Tibial nerve (tissue), 4 donors: ENCODE measurements around the gene ANXA6. TPM values are rescaled to one million over a fixed set of nuclear protein-coding genes. Genes with fewer than 3 reads are reported as not detected.
A peak's percentile ranks its signal among the peaks of the same experiment; 100 is the strongest.

Experiments
- DNase-seq, 2 donors: peaks; one replicate each; pipeline ENCODE4 v3.0.0-alpha.2; 2019; ENCODE audit warnings: low spot score in 2 of 2
- H3K27ac ChIP-seq, 4 donors: fragments of 200-600 bp; sonication (generic) in 3 of 4; one replicate each; pipeline ENCODE4 v1.5.1; 2017 to 2019; ENCODE audit warnings: mild to moderate bottlenecking in 1 of 4
- H3K27me3 ChIP-seq, 2 donors: fragments of 200-600 bp; sonication (generic) in 1 of 2; one replicate each; pipeline versions ENCODE4 v1.5.1 to v1.6.0; 2017 to 2019
- H3K36me3 ChIP-seq, 3 donors: fragments of 200-600 bp; sonication (generic); one replicate each; pipeline ENCODE4 v1.5.1; 2018 to 2019
- H3K4me1 ChIP-seq, 4 donors: fragments of 200-600 bp; sonication (generic) in 3 of 4; one replicate each; pipeline ENCODE4 v1.5.1; 2017 to 2019
- H3K4me3 ChIP-seq, 4 donors: fragments of 200-600 bp; sonication (generic) in 3 of 4; one replicate each; pipeline ENCODE4 v1.5.1; 2017 to 2019; ENCODE audit warnings: mild to moderate bottlenecking in 1 of 4, moderate library complexity in 1 of 4
- H3K9me3 ChIP-seq, 4 donors: fragments of 200-600 bp; sonication (generic) in 3 of 4; one replicate each; pipeline ENCODE4 v1.5.1; 2017 to 2019
- CTCF ChIP-seq, 5 experiments: fragments of 200-600 bp in 3 of 5; fragments of 450-650 bp in 2 of 5; sonication (generic) in 3 of 5; IDR thresholded peaks; one replicate each; pipeline ENCODE4 v1.5.1; 2016 to 2019; ENCODE audit warnings: antibody characterized with exemption in 5 of 5, mild to moderate bottlenecking in 3 of 5, moderate library complexity in 2 of 5
- EP300 ChIP-seq, 2 donors: sonication (generic); formaldehyde crosslinking; IDR thresholded peaks; one replicate each; pipeline ENCODE4 v1.6.1; 2017; ENCODE audit warnings: antibody characterized with exemption in 2 of 2, mild to moderate bottlenecking in 1 of 2
- POLR2A ChIP-seq, 2 donors: fragments of 450-650 bp; IDR thresholded peaks; one replicate each; pipeline ENCODE4 v1.6.1; 2017; ENCODE audit warnings: antibody characterized with exemption in 2 of 2, mild to moderate bottlenecking in 2 of 2, moderate library complexity in 2 of 2
- WGBS, 2 donors: methylation state at CpG; one replicate each; pipeline ENCODE4 v1.1.5; 2018; 5-methylcytosine and 5-hydroxymethylcytosine counted together
- total RNA-seq, 4 donors: library from RNA; depleted of rRNA; stranded (reverse); fragments of >200 nt; gene quantifications; one replicate each; pipeline ENCODE4 v1.1.0, GENCODE V29; 2016

ANXA6 gene
- total RNA-seq, 4 donors from 2014 or later: 168 to 282 (median 181) TPM

DNA sequence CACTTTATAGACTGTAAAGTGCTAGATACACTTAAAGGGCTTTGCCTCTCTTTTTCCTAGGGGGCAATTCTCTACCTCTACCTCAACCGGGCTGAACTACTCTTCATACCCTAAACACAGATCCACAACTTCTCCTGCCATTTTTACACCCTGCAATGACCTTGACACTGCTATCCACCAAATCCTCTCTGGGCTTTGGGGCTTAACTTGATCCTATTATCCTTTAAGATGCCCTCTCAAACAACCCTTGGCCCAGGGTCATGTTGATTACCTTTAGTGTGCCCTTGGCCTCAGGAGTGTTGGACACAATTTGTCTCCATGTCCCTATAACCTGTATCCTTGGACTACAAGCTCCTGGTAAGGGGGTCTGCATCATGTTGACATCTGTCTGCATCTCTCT is 19.5 kb downstream of the ANXA6 start:
- DNase-seq: no peak
- WGBS, 2 donors: 81 to 91% methylated on average over 1 of the region's 1 CpG
- H3K4me3 ChIP-seq: no peak overlapping the region
- no peak overlapping the region for H3K27ac ChIP-seq
- H3K27me3 ChIP-seq: no peaks in the 10 kb centered on the region
- TF ChIP-seq CTCF (IDR thresholded peaks at IDR 0.05) (no peak), EP300 (IDR thresholded peaks at IDR 0.05) (no peak), POLR2A (IDR thresholded peaks at IDR 0.05) (no peak)
- no peaks in the 10 kb centered on the region for H3K9me3 ChIP-seq
- peaks cover 0 to 24% (median 17%) of the 10 kb centered on the region in 4 donors for H3K4me1 ChIP-seq
- peaks cover 0 to 77% (median 53%) of the 10 kb centered on the region in 3 donors for H3K36me3 ChIP-seq

DNA sequence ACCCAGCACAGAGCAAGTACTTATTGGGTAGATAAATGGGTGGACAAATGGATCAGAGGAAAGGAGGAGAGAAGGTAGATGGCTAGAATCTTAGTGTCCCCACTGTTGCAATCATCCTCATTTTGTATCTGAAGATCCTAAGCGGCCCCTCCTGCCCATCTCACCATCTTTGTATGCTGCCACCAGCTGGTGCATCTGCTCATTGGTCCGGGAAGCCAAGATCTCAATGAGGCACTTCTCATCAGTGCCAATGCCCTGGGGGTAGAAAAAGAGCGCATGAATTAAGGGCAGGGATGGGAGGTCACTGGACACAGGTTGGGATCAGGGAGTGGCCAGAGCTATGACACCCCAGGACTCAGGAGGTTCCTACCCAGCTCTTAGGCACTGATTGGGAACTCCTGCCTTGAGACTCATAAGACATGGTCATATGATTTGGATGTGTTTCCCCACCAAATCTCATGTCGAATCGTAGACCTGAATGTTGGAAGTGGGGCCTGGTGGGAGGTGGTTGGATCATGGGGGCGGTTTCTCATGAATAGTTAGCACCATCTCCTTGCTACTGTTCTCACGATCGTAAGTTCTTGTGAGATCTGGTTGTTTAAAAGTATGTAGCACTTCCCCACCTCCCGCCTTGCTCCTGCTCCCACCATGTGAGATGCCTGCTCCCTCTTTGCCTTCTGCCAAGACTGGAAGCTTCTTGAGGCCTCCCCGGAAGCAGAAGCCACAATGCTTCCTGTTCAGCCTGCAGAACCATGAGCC is 20.3 kb downstream of the ANXA6 start:
- no peak overlapping the region for H3K27ac ChIP-seq
- H3K36me3 ChIP-seq: peaks cover 0 to 81% (median 53%) of the 10 kb centered on the region in 3 donors
- peaks cover 0 to 16% (median 14%) of the 10 kb centered on the region in 4 donors for H3K4me1 ChIP-seq
- no peaks in the 10 kb centered on the region for H3K9me3 ChIP-seq
- H3K4me3 ChIP-seq: no peak overlapping the region
- WGBS, 2 donors: 86 to 94% methylated on average over 10 of the region's 10 CpGs
- DNase-seq: no peak
- no peaks in the 10 kb centered on the region for H3K27me3 ChIP-seq
- TF ChIP-seq POLR2A (IDR thresholded peaks at IDR 0.05): no peak
- no peak for TF ChIP-seq EP300 (IDR thresholded peaks at IDR 0.05)
- TF ChIP-seq CTCF (IDR thresholded peaks at IDR 0.05): no peak

- 64 to 88% methylated on average over 3 of the region's 3 CpGs for WGBS, 2 donors
- Histone ChIP-seq H3K9me3 (no peaks in the 10 kb centered on the region), H3K4me3 (no peak overlapping the region), H3K36me3 (peaks cover 2 to 100% (median 70%) of the 10 kb centered on the region in 3 donors), H3K27me3 (no peaks in the 10 kb centered on the region), H3K27ac (peak overlapping the region in 1 of 4 donors; percentile 0), H3K4me1 (no peaks in the 10 kb centered on the region)
- TF ChIP-seq EP300 (IDR thresholded peaks at IDR 0.05) (no peak), CTCF (IDR thresholded peaks at IDR 0.05) (no peak), POLR2A (IDR thresholded peaks at IDR 0.05) (no peak)
- DNase-seq: no peak
Observed at GRCh38 chr5:151134228-151134627, 23.4 kb downstream of the ANXA6 start.

DNA sequence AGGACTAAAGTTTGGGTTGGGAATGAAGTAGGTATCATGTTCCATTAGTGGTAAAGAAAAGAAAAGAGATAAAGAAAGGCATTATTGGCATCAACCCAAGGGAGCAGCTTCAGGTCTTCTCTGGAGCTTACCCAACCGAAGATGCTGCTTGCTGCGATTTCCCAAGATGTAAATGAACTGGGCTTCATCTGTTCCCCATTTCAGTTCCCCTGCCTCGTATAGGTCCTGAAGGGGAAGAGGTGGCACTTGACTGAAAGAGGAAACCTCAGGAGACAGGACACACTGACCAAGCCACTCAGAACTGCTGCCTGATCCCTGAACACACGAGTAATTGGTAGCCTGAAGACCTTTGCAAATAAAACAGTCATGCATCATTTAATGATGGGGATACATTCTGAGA is 24.6 kb downstream of the ANXA6 start:
- Histone ChIP-seq H3K9me3 (no peaks in the 10 kb centered on the region), H3K27me3 (no peaks in the 10 kb centered on the region), H3K36me3 (peaks cover 2 to 100% (median 58%) of the 10 kb centered on the region in 3 donors), H3K4me1 (no peaks in the 10 kb centered on the region), H3K27ac (no peak overlapping the region), H3K4me3 (no peak overlapping the region)
- DNase-seq: no peak
- 64 to 72% methylated on average over 4 of the region's 4 CpGs for WGBS, 2 donors
- no peak for TF ChIP-seq POLR2A (IDR thresholded peaks at IDR 0.05)
- no peak for TF ChIP-seq CTCF (IDR thresholded peaks at IDR 0.05)
- no peak for TF ChIP-seq EP300 (IDR thresholded peaks at IDR 0.05)
